Measurements from ENCODE around the gene PPP1CA. TPM values are rescaled to one million over a fixed set of nuclear protein-coding genes. Genes with fewer than 3 reads are reported as not detected.

The PPP1CA gene
- total and polyA plus RNA-seq, 2 donors (not counting 1 experiment from before 2014, with no cell fraction given): 218 to 251 TPM

DNA sequence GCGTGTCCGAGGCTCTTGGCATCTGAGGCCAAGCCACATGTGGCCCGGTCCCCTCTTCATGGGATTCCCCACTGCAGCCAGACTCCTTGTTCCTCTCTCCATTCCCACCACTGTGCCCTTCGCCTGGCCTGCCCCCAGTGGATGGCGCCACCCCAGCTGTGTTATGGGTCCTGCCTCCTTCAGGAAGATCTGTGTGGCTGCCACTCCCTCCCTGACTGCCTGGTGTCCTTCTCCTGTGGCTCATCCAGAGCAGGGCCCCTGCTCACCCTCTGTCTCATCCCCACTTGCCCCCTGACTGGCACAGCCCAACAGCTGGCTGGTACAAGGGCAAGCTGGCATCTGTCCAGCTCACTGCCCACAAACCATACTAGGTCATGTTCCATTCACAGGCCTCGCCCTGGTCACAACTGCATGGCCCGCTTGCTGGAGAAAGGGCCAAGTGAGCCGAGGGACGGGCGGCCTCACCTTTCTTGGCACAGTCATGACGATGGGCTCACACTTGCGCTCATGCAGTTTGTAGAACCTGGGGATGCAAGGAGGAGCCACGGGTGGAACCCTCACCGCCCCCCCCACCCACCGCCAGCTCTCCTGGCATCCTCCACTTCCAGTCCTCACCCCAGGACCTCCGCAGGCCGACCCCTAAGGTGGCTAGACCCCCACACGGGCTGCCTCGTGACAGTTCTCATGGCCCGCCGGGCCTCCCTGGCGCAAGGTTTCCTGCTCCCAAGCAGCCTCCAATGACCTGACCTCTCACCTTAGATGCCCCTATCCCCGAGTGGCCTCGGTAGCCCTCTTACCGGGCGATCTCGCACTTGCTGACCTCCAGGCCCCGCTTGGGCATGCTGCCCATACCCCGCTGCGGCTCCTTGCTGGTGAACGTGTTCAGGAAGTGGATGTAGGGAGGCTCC lies 37.9 kb upstream of the PPP1CA start:
- H3K36me3 ChIP-seq (replicated peaks in 1 of 2; ENCODE audit: control extremely low read depth in 1 of 2, control insufficient read depth in 1 of 2, extremely low read depth in 1 of 2, insufficient read depth in 2 of 2, low read length in 1 of 2): peaks cover 0 to 17% of the 10 kb centered on the region in 2 experiments
- Mint-ChIP-seq H3K4me1 (peaks cover 82% of the 10 kb centered on the region), H3K4me3 (peak overlapping the region; percentile 88), H3K27me3 (no peaks in the 10 kb centered on the region), H3K27ac (peak overlapping the region; percentile 92), H3K9me3 (ENCODE audit: insufficient read depth) (no peaks in the 10 kb centered on the region)
- TF ChIP-seq, protein P1, sequence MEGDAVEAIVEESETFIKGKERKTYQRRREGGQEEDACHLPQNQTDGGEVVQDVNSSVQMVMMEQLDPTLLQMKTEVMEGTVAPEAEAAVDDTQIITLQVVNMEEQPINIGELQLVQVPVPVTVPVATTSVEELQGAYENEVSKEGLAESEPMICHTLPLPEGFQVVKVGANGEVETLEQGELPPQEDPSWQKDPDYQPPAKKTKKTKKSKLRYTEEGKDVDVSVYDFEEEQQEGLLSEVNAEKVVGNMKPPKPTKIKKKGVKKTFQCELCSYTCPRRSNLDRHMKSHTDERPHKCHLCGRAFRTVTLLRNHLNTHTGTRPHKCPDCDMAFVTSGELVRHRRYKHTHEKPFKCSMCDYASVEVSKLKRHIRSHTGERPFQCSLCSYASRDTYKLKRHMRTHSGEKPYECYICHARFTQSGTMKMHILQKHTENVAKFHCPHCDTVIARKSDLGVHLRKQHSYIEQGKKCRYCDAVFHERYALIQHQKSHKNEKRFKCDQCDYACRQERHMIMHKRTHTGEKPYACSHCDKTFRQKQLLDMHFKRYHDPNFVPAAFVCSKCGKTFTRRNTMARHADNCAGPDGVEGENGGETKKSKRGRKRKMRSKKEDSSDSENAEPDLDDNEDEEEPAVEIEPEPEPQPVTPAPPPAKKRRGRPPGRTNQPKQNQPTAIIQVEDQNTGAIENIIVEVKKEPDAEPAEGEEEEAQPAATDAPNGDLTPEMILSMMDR (IDR thresholded peaks at IDR 0.05): no peak
- no peak for TF ChIP-seq EZH2 (IDR thresholded peaks at IDR 0.05; ENCODE audit: borderline replicate concordance, insufficient read depth, low read depth, low read length, poor library complexity, severe bottlenecking)
- ChIA-PET CTCF (interaction anchor here (0.6 to 4.4 kb wide), 8 partner anchors 20 to 37 kb away, joined by 3 to 63 read pairs (median 6); partner anchors contain the start of genes PPP1CA and TBC1D10C), POLR2A (interaction anchor here (0.8 to 9.5 kb wide), 8 partner anchors 8 to 88 kb away, joined by 3 to 215 read pairs (median 52); partner anchors contain the start of genes PPP1CA, TBC1D10C and TMEM134)
- peaks cover 46% of the 10 kb centered on the region for H4K20me1 ChIP-seq (ENCODE audit: control insufficient read depth, insufficient read depth, low read length, poor library complexity, severe bottlenecking)
- H3K79me2 ChIP-seq (ENCODE audit: control insufficient read depth, insufficient read depth, low read length): peaks cover 55% of the 10 kb centered on the region
- ATAC-seq (ENCODE audit: low read depth) (no peak), DNase-seq (peak; percentile 50)
- peak overlapping the region; percentile 82 for H3K9ac ChIP-seq (ENCODE audit: low read length)
- peak overlapping the region; percentile 57 to 88 for H3K27ac ChIP-seq (ENCODE audit: low read length in 2 of 2)
- peak overlapping the region; percentile 99 for H3K4me2 ChIP-seq (replicated peaks; ENCODE audit: low read depth, low read length, poor library complexity, severe bottlenecking)
- H2AFZ ChIP-seq (ENCODE audit: insufficient read depth, low read depth, low read length, poor library complexity, severe bottlenecking): no peak overlapping the region
- peaks cover 68 to 85% of the 10 kb centered on the region in 2 donors for H3K4me1 ChIP-seq (ENCODE audit: control insufficient read depth in 2 of 2, insufficient read depth in 2 of 2, low read length in 2 of 2)
- intact Hi-C loops (cut with micrococcal nuclease): no loop called here
- WGBS (ENCODE audit: insufficient coverage): 74% methylated on average over 27 of the region's 31 CpGs
- peak overlapping the region in 2 of 5 experiments; percentile 92 to 96 for H3K4me3 ChIP-seq (ENCODE audit: control extremely low read depth in 1 of 5, extremely low read depth in 1 of 5, insufficient read depth in 1 of 5, low read depth in 2 of 5, low read length in 4 of 5)
- H3K27me3 ChIP-seq (replicated peaks in 1 of 4; ENCODE audit: control extremely low read depth in 1 of 4, control insufficient read depth in 3 of 4, insufficient read depth in 4 of 4, low read length in 3 of 4): no peaks in the 10 kb centered on the region
- H3K9me3 ChIP-seq (ENCODE audit: control extremely low read depth in 1 of 3, control insufficient read depth in 2 of 3, insufficient read depth in 1 of 3, low read length in 2 of 3): peaks cover 0 to 3% (median 0%) of the 10 kb centered on the region in 3 donors

All from B cell (primary cell).